GM06990 (cell line): Measurements from ENCODE around the gene AGAP1.

Experiments used
- DNase-seq: peaks from one replicate; pipeline ENCODE4 v3.0.0-alpha.2; 2011; ENCODE audit not compliant: insufficient read length; ENCODE audit errors: extremely low read depth
- H3K27me3 ChIP-seq: replicated peaks from 2 replicates; pipeline ENCODE4 v1.6.0; 2011; ENCODE audit warnings: low read length; ENCODE audit not compliant: control insufficient read depth, insufficient read depth
- H3K36me3 ChIP-seq: 2 replicates; pipeline ENCODE4 v1.5.1; 2011; ENCODE audit warnings: low read length; ENCODE audit not compliant: control insufficient read depth, insufficient read depth
- H3K4me3 ChIP-seq: replicated peaks from 2 replicates; pipeline ENCODE4 v1.5.1; 2011; ENCODE audit warnings: low read depth, mild to moderate bottlenecking, control low read depth, low read length
- TF ChIP-seq, protein P1 (sequence below): IDR thresholded peaks from 2 replicates; pipeline ENCODE4 v1.5.1; 2011; ENCODE audit warnings: low read length, control low read depth, mild to moderate bottlenecking, inconsistent platforms; ENCODE audit not compliant: insufficient read depth, poor library complexity, severe bottlenecking

AGAP1 gene

DNA sequence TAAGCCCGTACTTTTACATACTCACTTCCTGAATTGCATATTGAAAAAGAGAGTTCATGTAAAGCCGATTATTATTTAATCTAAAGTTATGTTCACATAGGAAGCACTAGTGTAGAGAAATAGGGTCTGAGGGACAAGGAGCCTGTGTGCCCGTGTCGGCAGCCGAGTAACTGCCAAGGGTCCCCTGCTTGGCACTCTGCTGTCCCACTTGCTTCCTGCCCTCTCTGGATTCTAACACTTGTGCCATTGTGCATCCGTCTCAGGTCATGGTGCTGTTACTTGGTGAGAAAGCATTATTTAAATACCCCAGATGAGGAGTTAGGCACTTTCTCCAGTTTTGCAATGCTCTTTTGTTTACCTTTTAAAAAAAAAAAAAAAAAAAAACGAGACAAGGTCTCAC lies 236.3 kb downstream of the AGAP1 start:
- H3K4me3 ChIP-seq = no peak overlapping the region
- TF ChIP-seq, protein P1, sequence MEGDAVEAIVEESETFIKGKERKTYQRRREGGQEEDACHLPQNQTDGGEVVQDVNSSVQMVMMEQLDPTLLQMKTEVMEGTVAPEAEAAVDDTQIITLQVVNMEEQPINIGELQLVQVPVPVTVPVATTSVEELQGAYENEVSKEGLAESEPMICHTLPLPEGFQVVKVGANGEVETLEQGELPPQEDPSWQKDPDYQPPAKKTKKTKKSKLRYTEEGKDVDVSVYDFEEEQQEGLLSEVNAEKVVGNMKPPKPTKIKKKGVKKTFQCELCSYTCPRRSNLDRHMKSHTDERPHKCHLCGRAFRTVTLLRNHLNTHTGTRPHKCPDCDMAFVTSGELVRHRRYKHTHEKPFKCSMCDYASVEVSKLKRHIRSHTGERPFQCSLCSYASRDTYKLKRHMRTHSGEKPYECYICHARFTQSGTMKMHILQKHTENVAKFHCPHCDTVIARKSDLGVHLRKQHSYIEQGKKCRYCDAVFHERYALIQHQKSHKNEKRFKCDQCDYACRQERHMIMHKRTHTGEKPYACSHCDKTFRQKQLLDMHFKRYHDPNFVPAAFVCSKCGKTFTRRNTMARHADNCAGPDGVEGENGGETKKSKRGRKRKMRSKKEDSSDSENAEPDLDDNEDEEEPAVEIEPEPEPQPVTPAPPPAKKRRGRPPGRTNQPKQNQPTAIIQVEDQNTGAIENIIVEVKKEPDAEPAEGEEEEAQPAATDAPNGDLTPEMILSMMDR = no peak
- H3K27me3 ChIP-seq = 0 out of 2 replicates have a peak, but pooled peaks cover 2% of the 10 kb centered on the region
- DNase-seq = no peak
- H3K36me3 ChIP-seq = no peaks in the 10 kb centered on the region

GRCh38 chr2:235733761-235734160 lies 239.9 kb downstream of the AGAP1 start:
- DNase-seq = no peak
- Histone ChIP-seq H3K36me3 (no peaks in the 10 kb centered on the region), H3K27me3 (0 out of 2 replicates have a peak, but pooled peaks cover 2% of the 10 kb centered on the region), H3K4me3 (no peak overlapping the region)
- TF ChIP-seq, protein P1 = no peak

GRCh38 chr2:235734168-235734567 lies 240.3 kb downstream of the AGAP1 start:
- Histone ChIP-seq H3K27me3 (0 out of 2 replicates have a peak, but pooled peaks cover 2% of the 10 kb centered on the region), H3K36me3 (no peaks in the 10 kb centered on the region), H3K4me3 (no peak overlapping the region)
- TF ChIP-seq, protein P1 = no peak
- DNase-seq = no peak

DNA sequence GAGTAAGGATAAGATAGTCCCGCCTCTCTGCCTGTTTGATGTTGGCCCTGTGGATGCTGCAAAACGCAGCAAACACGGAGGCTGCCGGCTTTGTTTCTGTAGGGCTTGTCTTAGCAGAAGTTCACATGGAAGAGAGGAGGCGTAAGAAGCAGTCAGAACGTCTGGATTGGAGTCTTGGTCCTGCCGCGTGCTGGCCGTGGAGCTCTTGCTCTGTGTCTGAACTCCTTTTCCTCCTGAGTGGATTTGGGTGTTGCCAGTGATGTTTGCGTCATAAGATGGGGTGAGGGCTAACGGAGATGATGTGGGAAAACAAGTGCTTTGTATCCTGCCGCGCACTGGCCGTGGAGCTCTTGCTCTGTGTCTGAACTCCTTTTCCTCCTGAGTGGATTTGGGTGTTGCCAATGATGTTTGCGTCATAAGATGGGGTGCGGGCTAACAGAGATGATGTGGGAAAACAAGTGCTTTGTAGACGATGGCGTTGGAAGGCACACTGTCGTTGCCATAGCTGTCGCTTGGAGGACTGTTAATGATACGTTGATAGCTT lies 240.9 kb downstream of the AGAP1 start:
- Histone ChIP-seq H3K4me3 (no peak overlapping the region), H3K27me3 (0 out of 2 replicates have a peak, but pooled peaks cover 2% of the 10 kb centered on the region), H3K36me3 (no peaks in the 10 kb centered on the region)
- DNase-seq = no peak
- TF ChIP-seq, protein P1 = no peak

- TF ChIP-seq, protein P1 = no peak
- DNase-seq = no peak
- H3K4me3 ChIP-seq = no peak overlapping the region
- 0 out of 2 replicates have a peak, but pooled peaks cover 2% of the 10 kb centered on the region for H3K27me3 ChIP-seq
- no peaks in the 10 kb centered on the region for H3K36me3 ChIP-seq
These were observed 243.6 kb downstream of the AGAP1 start for GRCh38 chr2:235737396-235737795.

- no peak overlapping the region for H3K4me3 ChIP-seq
- DNase-seq = no peak
- TF ChIP-seq, protein P1 = no peak
- no peaks in the 10 kb centered on the region for H3K36me3 ChIP-seq
- H3K27me3 ChIP-seq = 0 out of 2 replicates have a peak, but pooled peaks cover 1% of the 10 kb centered on the region
These were observed 244.0 kb downstream of the AGAP1 start for GRCh38 chr2:235737840-235738239.
